Fibroblast of the aortic adventitia (primary cell): ENCODE measurements around the gene KRT17. TPM values are rescaled to one million over a fixed set of nuclear protein-coding genes. Genes with fewer than 3 reads are reported as not detected.
"Not testable (repeated sequence)": the region's sequence is repeated elsewhere in the genome, so short reads cannot be mapped to it uniquely, and the experiment has no call there.

ENCODE experiments used
- DNase-seq: peaks from one replicate; pipeline ENCODE4 v3.0.0-alpha.2; 2010; ENCODE audit warnings: low read depth
- H3K4me3 ChIP-seq: 2 replicates; pipeline ENCODE4 v1.5.1; 2011; ENCODE audit warnings: low read depth, mild to moderate bottlenecking, control low read depth, low read length, moderate library complexity
- CTCF ChIP-seq: IDR thresholded peaks from 2 replicates; pipeline ENCODE4 v1.5.1; 2011; ENCODE audit warnings: mild to moderate bottlenecking, low read length, control low read depth, inconsistent platforms; ENCODE audit not compliant: insufficient read depth
- total RNA-seq: library from RNA; depleted of rRNA; stranded (reverse); fragments of >200 nt; gene quantifications from 2 replicates; pipeline ENCODE4 v1.2.3, GENCODE V29; 2012; ENCODE audit warnings: low replicate concordance

The KRT17 gene
- total RNA-seq, 1 donor: not detected

- no peak overlapping the region for H3K4me3 ChIP-seq
- no peak for TF ChIP-seq CTCF
- no peak for DNase-seq
Observed at GRCh38 chr17:41631898-41632285, 7.5 kb upstream of the KRT17 start.

- no peak overlapping the region for H3K4me3 ChIP-seq
- no peak for DNase-seq
- TF ChIP-seq CTCF: no peak
Observed at GRCh38 chr17:41631025-41631897, 6.9 kb upstream of the KRT17 start.

GRCh38 chr17:41629826-41630670 is 5.7 kb upstream of the KRT17 start:
- TF ChIP-seq CTCF: no peak
- no peak overlapping the region for H3K4me3 ChIP-seq
- DNase-seq: no peak

GRCh38 chr17:41629316-41629715 is 4.9 kb upstream of the KRT17 start:
- no peak for DNase-seq
- no peak for TF ChIP-seq CTCF
- no peak overlapping the region for H3K4me3 ChIP-seq

- not testable (repeated sequence) for DNase-seq, H3K4me3 ChIP-seq
Observed at GRCh38 chr17:41628621-41629255, 4.4 kb upstream of the KRT17 start.

- H3K4me3 ChIP-seq, DNase-seq: not testable (repeated sequence)
Observed at GRCh38 chr17:41628073-41628370, 3.6 kb upstream of the KRT17 start.

GRCh38 chr17:41627316-41628072 is 3.1 kb upstream of the KRT17 start:
- DNase-seq: no peak
- no peak for TF ChIP-seq CTCF
- H3K4me3 ChIP-seq: no peak overlapping the region

GRCh38 chr17:41626914-41627295 is 2.5 kb upstream of the KRT17 start:
- not testable (repeated sequence) for DNase-seq, H3K4me3 ChIP-seq

GRCh38 chr17:41626028-41626913 is 1.9 kb upstream of the KRT17 start:
- not testable (repeated sequence) for DNase-seq

More at GRCh38 chr17:41626028-41626913, 1.9 kb upstream of the KRT17 start:
- H3K4me3 ChIP-seq: not testable (repeated sequence)
